ENCODE measurements around the gene KRTAP4-9.
"Not testable (repeated sequence)": the region's sequence is repeated elsewhere in the genome, so short reads cannot be mapped to it uniquely, and the experiment has no call there.

The KRTAP4-9 gene

DNA sequence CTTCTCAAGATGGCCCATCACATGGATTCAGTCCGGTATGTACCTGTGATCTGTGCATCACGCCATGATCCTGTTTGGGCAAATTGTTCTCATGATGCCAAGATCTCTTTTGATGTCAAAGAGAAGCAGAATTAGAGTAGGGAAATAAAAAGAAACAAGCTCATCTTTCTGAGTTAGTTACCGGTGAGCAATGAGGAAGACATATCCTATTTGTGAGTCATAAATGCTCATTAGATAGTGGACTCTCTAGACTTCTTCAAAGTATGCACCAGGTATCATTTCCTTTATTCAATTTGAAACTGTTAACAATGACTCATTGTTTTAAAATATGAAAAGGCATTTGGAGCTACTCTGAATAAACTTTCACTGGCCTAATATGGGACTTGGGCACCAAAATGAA is 26.8 kb downstream of the KRTAP4-9 start:
- DNase-seq (ENCODE audit: low spot score): no peak

- no peak for DNase-seq (ENCODE audit: low spot score)
Measured at GRCh38 chr17:41133880-41134735, 28.9 kb downstream of the KRTAP4-9 start.

DNA sequence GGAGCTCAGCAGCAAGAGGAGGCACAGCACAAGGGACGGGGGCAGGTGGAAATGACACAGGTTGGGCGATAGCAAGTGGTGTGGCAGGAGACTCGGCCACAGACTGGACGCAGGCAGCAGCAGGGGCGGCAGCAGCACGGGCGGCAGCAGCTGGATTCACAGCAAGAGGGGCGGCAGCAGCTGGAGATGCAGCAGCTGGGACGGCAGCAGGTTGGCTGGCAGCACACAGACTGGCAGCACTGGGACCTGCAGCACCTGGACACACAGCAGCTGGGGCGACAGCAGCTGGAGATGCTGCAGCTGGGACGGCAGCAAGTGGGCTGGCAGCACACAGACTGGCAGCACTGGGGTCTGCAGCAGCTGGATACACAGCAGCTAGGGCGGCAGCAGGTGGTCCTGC is 34.7 kb downstream of the KRTAP4-9 start:
- not testable (repeated sequence) for DNase-seq (ENCODE audit: low spot score)

- no peak for DNase-seq (ENCODE audit: low spot score)
Measured at GRCh38 chr17:41140360-41141131, 35.4 kb downstream of the KRTAP4-9 start, which contains the start of gene KRTAP4-6. Gene KRTAP4-6, minus strand, starts transcription at chr17:41140544. Its CDS starts 57 bp downstream, at chr17:41140487.

GRCh38 chr17:41141361-41141760 is 36.2 kb downstream of the KRTAP4-9 start:
- no peak for DNase-seq (ENCODE audit: low spot score)

DNA sequence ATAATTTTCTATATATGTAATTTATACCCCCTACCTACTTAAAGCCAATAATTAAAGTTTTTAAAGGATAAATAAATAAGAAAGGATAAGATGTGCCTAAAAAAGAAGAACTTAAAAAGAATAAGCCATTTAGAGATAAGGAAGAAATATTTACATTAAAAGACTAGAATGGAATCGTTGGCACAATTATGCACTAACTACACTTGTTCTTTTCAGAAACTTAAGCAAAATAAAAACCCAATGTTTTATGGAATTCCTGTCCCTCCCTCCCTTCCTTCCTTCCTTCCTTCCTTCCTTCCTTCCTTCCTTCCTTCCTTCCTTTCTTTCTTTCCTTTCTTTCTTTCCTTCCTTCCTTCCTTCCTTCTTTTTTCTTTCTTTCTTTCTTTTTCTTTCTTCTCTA is 39.7 kb downstream of the KRTAP4-9 start:
- no peak for DNase-seq (ENCODE audit: low spot score)

- no peak for DNase-seq (ENCODE audit: low spot score)
Measured at GRCh38 chr17:41145261-41145660, 40.1 kb downstream of the KRTAP4-9 start.

GRCh38 chr17:41147531-41148204 is 42.5 kb downstream of the KRTAP4-9 start:
- DNase-seq (ENCODE audit: low spot score): no peak

DNA sequence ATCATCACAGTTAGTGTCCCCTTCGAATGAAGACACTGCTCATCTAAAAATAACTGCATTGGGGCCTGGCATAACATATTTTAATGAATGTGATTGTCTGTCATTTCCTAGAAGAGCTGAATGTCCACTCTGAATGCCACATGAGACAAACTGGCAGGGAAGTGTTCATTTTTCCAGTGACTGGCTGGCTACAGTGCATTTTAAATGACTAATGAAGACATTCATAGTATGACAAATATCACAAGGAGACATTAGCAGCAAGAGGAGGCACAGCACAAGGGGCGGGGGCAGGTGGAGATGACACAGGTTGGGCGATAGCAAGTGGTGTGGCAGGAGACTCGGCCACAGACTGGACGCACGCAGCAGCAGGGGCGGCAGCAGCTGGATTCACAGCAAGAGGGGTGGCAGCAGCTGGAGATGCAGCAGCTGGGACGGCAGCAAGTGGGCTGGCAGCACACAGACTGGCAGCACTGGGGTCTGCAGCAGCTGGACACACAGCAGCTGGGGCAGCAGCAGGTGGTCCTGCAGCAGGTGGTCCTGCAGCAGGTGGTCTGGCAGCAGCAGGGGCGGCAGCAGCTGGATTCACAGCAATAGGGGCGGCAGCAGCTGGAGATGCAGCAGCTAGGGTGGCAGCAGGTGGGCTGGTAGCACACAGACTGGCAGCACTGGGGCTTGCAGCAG is 43.9 kb downstream of the KRTAP4-9 start:
- not testable (repeated sequence) for DNase-seq (ENCODE audit: low spot score)

DNA sequence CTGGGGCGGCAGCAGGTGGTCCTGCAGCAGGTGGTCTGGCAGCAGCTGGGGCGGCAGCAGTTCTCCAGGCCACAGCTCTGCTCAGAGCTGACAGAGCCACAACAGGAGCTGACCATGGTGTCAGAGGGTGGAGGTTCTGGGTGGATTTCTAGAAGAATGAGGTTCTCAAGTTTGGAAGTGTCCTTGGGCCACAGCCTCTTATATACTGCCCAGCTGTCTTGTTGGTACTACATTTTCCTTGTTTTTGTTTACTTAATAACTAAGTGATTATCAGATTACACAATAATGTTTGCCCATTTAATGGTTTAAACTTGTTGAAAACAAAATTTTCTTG is 44.4 kb downstream of the KRTAP4-9 start, which contains the start of gene KRTAP4-5:
TSS of gene KRTAP4-5 (minus strand) at position 174 of the 334 bp plus-strand sequence. CDS start at position 116, 58 bp downstream.
- DNase-seq (ENCODE audit: low spot score): no peak

GRCh38 chr17:41150026-41150425 is 44.8 kb downstream of the KRTAP4-9 start:
- DNase-seq (ENCODE audit: low spot score): no peak

- no peak for DNase-seq (ENCODE audit: low spot score)
Measured at GRCh38 chr17:41151525-41151924, 46.3 kb downstream of the KRTAP4-9 start.

- no peak for DNase-seq (ENCODE audit: low spot score)
Measured at GRCh38 chr17:41153856-41154255, 48.7 kb downstream of the KRTAP4-9 start.
